ENCODE data around the gene FNDC11.

Gene FNDC11

GRCh38 chr20:63591786-63592355 lies 37.9 kb downstream of the FNDC11 start:
- no peak for TF ChIP-seq CTCF (IDR thresholded peaks at IDR 0.05)
- no peak overlapping the region for H3K4me3 ChIP-seq (ENCODE audit: low read depth in 1 of 2, low read length in 1 of 2)
- H3K27ac ChIP-seq = no peak overlapping the region
- H3K4me1 ChIP-seq (ENCODE audit: control insufficient read depth in 1 of 2, insufficient read depth in 1 of 2, low read depth in 1 of 2, low read length in 1 of 2) = peaks cover 8 to 11% of the 10 kb centered on the region in 2 experiments
- H3K9me3 ChIP-seq = no peaks in the 10 kb centered on the region
- no peaks in the 10 kb centered on the region for H3K27me3 ChIP-seq
- peaks cover 96% of the 10 kb centered on the region for H3K36me3 ChIP-seq

- H3K36me3 ChIP-seq = peaks cover 97% of the 10 kb centered on the region
- TF ChIP-seq CTCF (IDR thresholded peaks at IDR 0.05) = no peak
- no peaks in the 10 kb centered on the region for H3K9me3 ChIP-seq
- no peak overlapping the region for H3K4me3 ChIP-seq (ENCODE audit: low read depth in 1 of 2, low read length in 1 of 2)
- no peaks in the 10 kb centered on the region for H3K27me3 ChIP-seq
- peaks cover under 1 to 3% of the 10 kb centered on the region in 2 experiments for H3K4me1 ChIP-seq (ENCODE audit: control insufficient read depth in 1 of 2, insufficient read depth in 1 of 2, low read depth in 1 of 2, low read length in 1 of 2)
- H3K27ac ChIP-seq = no peak overlapping the region
Observed at GRCh38 chr20:63592661-63593060, 38.7 kb downstream of the FNDC11 start.

GRCh38 chr20:63594043-63594561 lies 40.1 kb downstream of the FNDC11 start:
- H3K4me1 ChIP-seq (ENCODE audit: control insufficient read depth in 1 of 2, insufficient read depth in 1 of 2, low read depth in 1 of 2, low read length in 1 of 2) = no peaks in the 10 kb centered on the region
- H3K27ac ChIP-seq = no peak overlapping the region
- H3K36me3 ChIP-seq = peaks cover 97% of the 10 kb centered on the region
- H3K4me3 ChIP-seq (ENCODE audit: low read depth in 1 of 2, low read length in 1 of 2) = no peak overlapping the region
- no peaks in the 10 kb centered on the region for H3K27me3 ChIP-seq
- no peak for TF ChIP-seq CTCF (IDR thresholded peaks at IDR 0.05)
- no peaks in the 10 kb centered on the region for H3K9me3 ChIP-seq

- H3K36me3 ChIP-seq = peaks cover 96% of the 10 kb centered on the region
- H3K27me3 ChIP-seq = no peaks in the 10 kb centered on the region
- H3K9me3 ChIP-seq = no peaks in the 10 kb centered on the region
- no peak overlapping the region for H3K27ac ChIP-seq
- no peak overlapping the region for H3K4me3 ChIP-seq (ENCODE audit: low read depth in 1 of 2, low read length in 1 of 2)
- no peaks in the 10 kb centered on the region for H3K4me1 ChIP-seq (ENCODE audit: control insufficient read depth in 1 of 2, insufficient read depth in 1 of 2, low read depth in 1 of 2, low read length in 1 of 2)
- no peak for TF ChIP-seq CTCF (IDR thresholded peaks at IDR 0.05)
Observed at GRCh38 chr20:63595416-63596127, 41.6 kb downstream of the FNDC11 start.

- no peak overlapping the region for H3K4me3 ChIP-seq (ENCODE audit: low read depth in 1 of 2, low read length in 1 of 2)
- peaks cover 93% of the 10 kb centered on the region for H3K36me3 ChIP-seq
- H3K27me3 ChIP-seq = no peaks in the 10 kb centered on the region
- no peak for TF ChIP-seq CTCF (IDR thresholded peaks at IDR 0.05)
- no peaks in the 10 kb centered on the region for H3K9me3 ChIP-seq
- H3K4me1 ChIP-seq (ENCODE audit: control insufficient read depth in 1 of 2, insufficient read depth in 1 of 2, low read depth in 1 of 2, low read length in 1 of 2) = no peaks in the 10 kb centered on the region
- no peak overlapping the region for H3K27ac ChIP-seq
Observed at GRCh38 chr20:63596423-63596822, 42.5 kb downstream of the FNDC11 start.

Data from neutrophil (primary cell).